PC-3 (cell line): ENCODE measurements around the gene TMEM242. TPM values are rescaled to one million over a fixed set of nuclear protein-coding genes. Genes with fewer than 3 reads are reported as not detected.

Source experiments
- ATAC-seq: fragments of 200-7000 bp; cut with Tn5 transposase; 2 replicates; pipeline ENCODE4 v1.9.1; 2020; ENCODE audit warnings: mild to moderate bottlenecking, moderate library complexity
- BruUV-seq: library from RNA; stranded (reverse); fragments of 400-500 nt; replicated peaks from 2 replicates; lab custom pipeline; 2021; lab: Mats Ljungman, UMichigan
- CTCF ChIA-PET: fragments of 300-600 bp; sonication (Branson Sonifier 250); formaldehyde crosslinking; loops from one replicate; lab custom pipeline; 2022; ENCODE audit warnings: antibody characterized with exemption; lab: Charles Lee
- POLR2A ChIA-PET: fragments of 300-600 bp; sonication (Branson Sonifier 250); formaldehyde crosslinking; loops from one replicate; lab custom pipeline; 2022; ENCODE audit warnings: antibody characterized with exemption; ENCODE audit not compliant: unreplicated experiment; lab: Charles Lee
- DNase-seq: peaks from one replicate; pipeline ENCODE4 v3.0.0-alpha.2; 2015
- H2AFZ ChIP-seq: fragments of 300-600 bp; sonication (generic); 2 replicates; pipeline ENCODE4 v1.6.0; 2016; ENCODE audit warnings: antibody characterized with exemption, low read length
- H3F3A ChIP-seq: fragments of 300-600 bp; sonication (generic); one replicate; pipeline ENCODE4 v1.6.0; 2017; ENCODE audit warnings: antibody characterized with exemption, low read length, control low read depth, mild to moderate bottlenecking; ENCODE audit not compliant: unreplicated experiment
- H3K27ac ChIP-seq: fragments of 300-600 bp; sonication (generic); 2 replicates; pipeline ENCODE4 v1.5.1; 2016; ENCODE audit warnings: mild to moderate bottlenecking, low read length
- H3K27me3 ChIP-seq: fragments of 300-600 bp; sonication (generic); 2 replicates; pipeline ENCODE4 v1.6.1; 2016; ENCODE audit warnings: low read length, mixed read lengths
- H3K36me3 ChIP-seq: fragments of 300-600 bp; sonication (generic); 2 replicates; pipeline ENCODE4 v1.6.1; 2016; ENCODE audit warnings: low read depth, mixed run types, low read length, mixed read lengths
- H3K4me1 ChIP-seq: fragments of 300-600 bp; sonication (generic); 2 replicates; pipeline ENCODE4 v1.5.1; 2016; ENCODE audit warnings: low read length; ENCODE audit not compliant: insufficient read depth
- H3K4me2 ChIP-seq: fragments of 300-600 bp; sonication (generic); 2 replicates; pipeline ENCODE4 v1.6.0; 2016; ENCODE audit warnings: low read length
- H3K4me3 ChIP-seq: fragments of 300-600 bp; sonication (generic); 2 replicates; pipeline ENCODE4 v1.5.1; 2016; ENCODE audit warnings: mild to moderate bottlenecking, low read length, mixed read lengths
- H3K79me2 ChIP-seq: fragments of 300-600 bp; sonication (generic); 2 replicates; pipeline ENCODE4 v1.6.1; 2017; ENCODE audit warnings: low read length, mixed read lengths
- H3K9ac ChIP-seq: fragments of 300-600 bp; sonication (generic); 2 replicates; pipeline ENCODE4 v1.6.0; 2016; ENCODE audit warnings: mild to moderate bottlenecking, low read length
- H3K9me2 ChIP-seq: fragments of 300-600 bp; sonication (generic); replicated peaks from 2 replicates; pipeline ENCODE4 v1.6.1; 2016; ENCODE audit warnings: mixed run types, low read length, mixed read lengths
- H3K9me3 ChIP-seq: fragments of 300-600 bp; sonication (generic); 2 replicates; pipeline ENCODE4 v1.6.1; 2016; ENCODE audit warnings: low read length, mixed read lengths
- H4K20me1 ChIP-seq: fragments of 300-600 bp; sonication (generic); 2 replicates; pipeline ENCODE4 v1.6.1; 2016; ENCODE audit warnings: low read length, mixed read lengths
- CTCF ChIP-seq: fragments of 300-600 bp; sonication (generic); conservative IDR thresholded peaks from 2 replicates; pipeline ENCODE4 v1.5.1; 2017; ENCODE audit warnings: antibody characterized with exemption, low read depth, mild to moderate bottlenecking, low read length
- EZH2 ChIP-seq: fragments of 300-600 bp; sonication (generic); IDR thresholded peaks from one replicate; pipeline ENCODE4 v1.6.1; 2017; ENCODE audit warnings: antibody characterized with exemption, mild to moderate bottlenecking, low read length; ENCODE audit not compliant: unreplicated experiment
- EZH2phosphoT487 ChIP-seq: fragments of 300-600 bp; sonication (generic); IDR thresholded peaks from 2 replicates; pipeline ENCODE4 v1.6.1; 2018; ENCODE audit warnings: mild to moderate bottlenecking, antibody characterized with exemption, low read length, borderline replicate concordance
- intact Hi-C: fragments of 100-400 bp; cut with micrococcal nuclease; formaldehyde crosslinking; loops from 2 replicates; pipeline ENCODE4 v1.9.0; 2023
- total RNA-seq: library from RNA; depleted of rRNA; stranded (reverse); fragments of >200 nt; gene quantifications from 2 replicates; pipeline ENCODE4 v1.2.3, GENCODE V29; 2014

Gene TMEM242
- total RNA-seq, 1 experiment from 2014 or later, result 7.9 TPM

- H3F3A ChIP-seq, result no peaks in the 10 kb centered on the region
- BruUV-seq, result no TSS peak
- CTCF ChIA-PET, result no interaction called here
- H4K20me1 ChIP-seq, result no peaks in the 10 kb centered on the region
- H2AFZ ChIP-seq, result no peak overlapping the region
- POLR2A ChIA-PET, result no interaction called here
- intact Hi-C loops, result no loop called here
- no peaks in the 10 kb centered on the region for H3K36me3 ChIP-seq
- H3K9me2 ChIP-seq, result no peaks in the 10 kb centered on the region
- H3K4me1 ChIP-seq, result no peaks in the 10 kb centered on the region
- no peak overlapping the region for H3K4me2 ChIP-seq
- H3K27me3 ChIP-seq, result no peaks in the 10 kb centered on the region
- no peaks in the 10 kb centered on the region for H3K9me3 ChIP-seq
- ATAC-seq (no peak), DNase-seq (no peak)
- H3K79me2 ChIP-seq, result no peaks in the 10 kb centered on the region
- H3K9ac ChIP-seq, result no peak overlapping the region
- H3K27ac ChIP-seq, result no peak overlapping the region
- H3K4me3 ChIP-seq, result no peak overlapping the region
- TF ChIP-seq EZH2 (no peak), CTCF (no peak), EZH2phosphoT487 (no peak)
Observed at GRCh38 chr6:157283900-157284737, 39.2 kb downstream of the TMEM242 start.

- Histone ChIP-seq H3K4me1 (no peaks in the 10 kb centered on the region), H3K9ac (no peak overlapping the region), H3K27ac (no peak overlapping the region), H3K9me2 (no peaks in the 10 kb centered on the region), H3F3A (no peaks in the 10 kb centered on the region), H2AFZ (no peak overlapping the region), H3K36me3 (no peaks in the 10 kb centered on the region), H3K4me2 (no peak overlapping the region), H4K20me1 (no peaks in the 10 kb centered on the region), H3K79me2 (no peaks in the 10 kb centered on the region), H3K9me3 (no peaks in the 10 kb centered on the region), H3K27me3 (no peaks in the 10 kb centered on the region), H3K4me3 (no peak overlapping the region)
- ChIA-PET CTCF (no interaction called here), POLR2A (no interaction called here)
- intact Hi-C loops, result no loop called here
- DNase-seq (no peak), ATAC-seq (no peak)
- no TSS peak for BruUV-seq
- TF ChIP-seq CTCF, result no peak
- no peak for TF ChIP-seq EZH2
Observed at GRCh38 chr6:157283330-157283898, 39.9 kb downstream of the TMEM242 start.

- BruUV-seq, result no TSS peak
- H3K4me1 ChIP-seq, result no peaks in the 10 kb centered on the region
- no peak overlapping the region for H3K27ac ChIP-seq
- H3K27me3 ChIP-seq, result no peaks in the 10 kb centered on the region
- H3K9me2 ChIP-seq, result no peaks in the 10 kb centered on the region
- H3K36me3 ChIP-seq, result no peaks in the 10 kb centered on the region
- ATAC-seq (no peak), DNase-seq (no peak)
- H3K79me2 ChIP-seq, result no peaks in the 10 kb centered on the region
- no peaks in the 10 kb centered on the region for H3F3A ChIP-seq
- H4K20me1 ChIP-seq, result no peaks in the 10 kb centered on the region
- CTCF ChIA-PET, result no interaction called here
- H2AFZ ChIP-seq, result no peak overlapping the region
- no peak overlapping the region for H3K4me2 ChIP-seq
- intact Hi-C loops, result no loop called here
- H3K9me3 ChIP-seq, result no peaks in the 10 kb centered on the region
- H3K9ac ChIP-seq, result no peak overlapping the region
- no peak overlapping the region for H3K4me3 ChIP-seq
- POLR2A ChIA-PET, result no interaction called here
- TF ChIP-seq EZH2, result no peak
- TF ChIP-seq CTCF, result no peak
- TF ChIP-seq EZH2phosphoT487, result no peak
Observed at GRCh38 chr6:157282284-157282683, 41.0 kb downstream of the TMEM242 start.
